BLaER1 (cell line): ENCODE data around the gene CAT.

Experiments used
- H3K27ac ChIP-seq: shearing (Covaris generic); formaldehyde crosslinking; 2 replicates; pipeline ENCODE4 v1.8.1; 2022
- H3K27me3 ChIP-seq: shearing (Covaris generic); formaldehyde crosslinking; 2 replicates; pipeline ENCODE4 v1.8.1; 2022
- H3K36me3 ChIP-seq: shearing (Covaris generic); formaldehyde crosslinking; 2 replicates; pipeline ENCODE4 v1.8.1; 2022
- H3K4me1 ChIP-seq: shearing (Covaris generic); formaldehyde crosslinking; 2 replicates; pipeline ENCODE4 v1.8.1; 2022
- H3K4me2 ChIP-seq: shearing (Covaris generic); formaldehyde crosslinking; 2 replicates; pipeline ENCODE4 v1.8.1; 2022
- H3K4me3 ChIP-seq: shearing (Covaris generic); formaldehyde crosslinking; 2 replicates; pipeline ENCODE4 v1.8.1; 2022
- H3K9ac ChIP-seq: shearing (Covaris generic); formaldehyde crosslinking; 2 replicates; pipeline ENCODE4 v1.8.1; 2022
- H3K9me3 ChIP-seq: shearing (Covaris generic); formaldehyde crosslinking; 2 replicates; pipeline ENCODE4 v1.8.1; 2022
- H4K20me1 ChIP-seq: shearing (Covaris generic); formaldehyde crosslinking; 2 replicates; pipeline ENCODE4 v1.8.1; 2022
- Cebpa-rat ChIP-seq: shearing (Covaris generic); IDR thresholded peaks from 2 replicates; pipeline ENCODE4 v1.8.1; 2022

CAT gene

DNA sequence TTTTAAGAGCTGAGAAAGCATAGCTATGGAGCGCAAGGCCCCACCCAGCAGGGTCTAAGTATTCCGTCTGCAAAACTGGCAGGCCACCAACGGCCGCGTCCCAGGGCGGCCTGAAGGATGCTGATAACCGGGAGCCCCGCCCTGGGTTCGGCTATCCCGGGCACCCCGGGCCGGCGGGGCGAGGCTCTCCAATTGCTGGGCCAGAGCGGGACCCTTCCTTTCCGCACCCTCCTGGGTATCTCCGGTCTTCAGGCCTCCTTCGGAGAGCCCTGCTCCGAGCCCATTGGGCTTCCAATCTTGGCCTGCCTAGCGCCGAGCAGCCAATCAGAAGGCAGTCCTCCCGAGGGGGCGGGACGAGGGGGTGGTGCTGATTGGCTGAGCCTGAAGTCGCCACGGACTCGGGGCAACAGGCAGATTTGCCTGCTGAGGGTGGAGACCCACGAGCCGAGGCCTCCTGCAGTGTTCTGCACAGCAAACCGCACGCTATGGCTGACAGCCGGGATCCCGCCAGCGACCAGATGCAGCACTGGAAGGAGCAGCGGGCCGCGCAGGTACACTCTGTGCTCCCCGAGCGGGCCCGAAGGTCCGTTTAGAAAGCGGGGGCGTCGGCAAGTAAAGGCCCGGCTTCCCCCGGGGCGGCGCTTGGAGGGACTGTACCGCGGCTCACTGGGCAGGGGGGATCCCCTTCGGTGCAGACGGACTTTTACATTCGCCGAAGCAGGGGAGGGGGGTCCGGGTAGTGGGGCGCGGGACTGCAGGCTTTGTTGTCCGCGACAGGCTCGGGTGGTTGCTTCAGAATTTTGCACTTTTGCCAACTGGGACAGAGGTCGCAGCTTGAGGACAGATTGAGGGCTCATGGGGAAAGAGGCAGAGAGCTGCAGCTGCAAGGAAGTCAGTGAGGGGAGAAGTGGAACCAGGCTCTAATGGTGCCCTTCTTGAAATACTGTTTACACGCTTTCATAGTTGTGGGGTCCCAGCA, at the start of gene CAT:
TSS of gene CAT (plus strand) at position 406 of the 979 bp plus-strand sequence. CDS start at position 486, 80 bp downstream.
- Histone ChIP-seq H3K4me3 (peak within 1 kb of the TSS; percentile 85), H4K20me1 (peaks cover 15% of the 10 kb centered on the region; the same call in 1 of the 2 replicates), H3K27ac (peak within 1 kb of the TSS; percentile 92), H3K9me3 (peaks cover 8% of the 10 kb centered on the region), H3K27me3 (no peaks in the 10 kb centered on the region), H3K36me3 (peaks cover 18% of the 10 kb centered on the region; the same call in 1 of the 2 replicates), H3K4me1 (peaks cover 39% of the 10 kb centered on the region), H3K9ac (peak within 1 kb of the TSS; percentile 91), H3K4me2 (peak within 1 kb of the TSS; percentile 88)
- no peak for TF ChIP-seq Cebpa-rat

DNA sequence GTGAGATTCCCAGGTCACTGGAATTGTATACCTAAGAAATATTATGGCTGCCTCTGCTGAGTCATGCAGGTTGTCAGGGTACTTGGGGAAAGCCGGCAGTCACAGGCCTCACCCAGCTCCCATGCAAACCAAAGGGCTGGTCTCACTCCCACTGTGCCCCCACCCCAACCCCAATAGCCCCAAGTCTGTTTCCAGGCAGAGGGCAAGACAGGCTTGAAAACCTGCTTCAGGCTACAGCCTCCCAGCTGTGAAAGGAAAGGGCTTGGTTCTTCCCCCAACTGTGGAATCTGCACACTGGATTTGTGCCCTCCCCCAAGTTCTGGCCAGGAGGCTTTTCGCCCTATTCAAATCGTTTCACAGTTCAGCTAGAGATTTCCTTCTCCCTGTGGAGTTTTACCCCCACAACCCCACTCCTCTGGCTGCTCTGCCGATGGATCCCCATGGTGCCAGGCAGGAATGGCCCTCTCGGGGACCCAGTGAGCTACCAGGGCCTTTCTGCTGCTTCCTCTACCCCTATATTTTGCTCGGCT, 43.9 kb upstream of the CAT start:
- no peaks in the 10 kb centered on the region for H3K36me3 ChIP-seq
- H3K9me3 ChIP-seq: peaks cover 28% of the 10 kb centered on the region
- no peak for TF ChIP-seq Cebpa-rat
- no peaks in the 10 kb centered on the region for H3K4me1 ChIP-seq
- H3K27ac ChIP-seq: no peak overlapping the region
- H3K27me3 ChIP-seq: no peaks in the 10 kb centered on the region
- no peak overlapping the region for H3K4me2 ChIP-seq
- H4K20me1 ChIP-seq: no peaks in the 10 kb centered on the region
- H3K4me3 ChIP-seq: no peak overlapping the region
- H3K9ac ChIP-seq: no peak overlapping the region

DNA sequence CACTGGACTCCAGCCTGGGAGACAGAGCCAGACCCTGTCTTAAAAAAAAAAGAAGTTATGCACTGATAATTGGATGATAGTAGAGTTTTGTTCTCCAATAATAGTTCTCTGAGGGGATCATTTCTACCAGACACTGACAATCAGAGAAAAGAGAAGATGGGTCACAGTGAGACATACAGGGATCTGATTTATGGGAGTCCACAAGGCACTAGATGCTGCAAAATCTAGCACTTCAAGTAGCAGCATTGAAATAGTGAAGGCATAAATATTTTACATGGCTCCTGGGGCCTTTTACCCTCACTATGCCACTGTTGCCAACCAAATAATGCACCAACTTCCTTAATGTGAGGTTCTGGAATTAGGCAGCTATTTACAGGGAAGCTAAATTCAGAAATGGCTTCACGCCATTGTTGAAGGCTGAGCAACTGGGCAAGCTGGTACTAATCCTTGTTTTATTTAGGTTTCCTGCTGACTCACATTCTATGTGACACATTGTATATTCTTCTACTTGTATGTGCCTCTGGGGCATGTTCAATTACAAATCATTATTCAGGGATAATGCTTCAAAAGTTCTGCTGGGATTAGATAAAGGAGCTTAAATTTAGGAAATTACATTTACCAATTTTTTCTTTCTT, 42.7 kb upstream of the CAT start:
- no peak overlapping the region for H3K9ac ChIP-seq
- no peak for TF ChIP-seq Cebpa-rat
- H3K27ac ChIP-seq: no peak overlapping the region
- no peak overlapping the region for H3K4me2 ChIP-seq
- H3K9me3 ChIP-seq: peaks cover 39% of the 10 kb centered on the region
- no peaks in the 10 kb centered on the region for H3K4me1 ChIP-seq
- no peaks in the 10 kb centered on the region for H3K27me3 ChIP-seq
- no peak overlapping the region for H3K4me3 ChIP-seq
- H3K36me3 ChIP-seq: no peaks in the 10 kb centered on the region
- no peaks in the 10 kb centered on the region for H4K20me1 ChIP-seq

DNA sequence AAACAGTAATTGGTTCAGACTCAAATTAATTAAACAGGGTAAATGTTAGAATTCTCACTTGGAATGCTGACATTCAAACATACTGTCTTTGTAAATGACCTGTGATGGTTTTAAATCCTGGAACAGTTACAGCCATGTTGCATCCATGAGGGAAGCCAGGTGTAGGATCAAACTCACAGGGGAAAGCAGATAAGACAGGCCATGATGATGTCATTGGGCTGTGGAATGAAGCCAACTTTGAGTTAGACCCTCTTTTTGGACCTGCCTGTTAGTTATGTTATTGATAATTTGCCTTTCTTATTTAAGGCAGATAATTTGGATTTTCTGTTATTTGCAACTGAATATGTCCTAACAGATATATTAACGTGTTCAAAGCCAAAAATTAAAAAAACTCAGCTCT, 41.6 kb upstream of the CAT start:
- no peak overlapping the region for H3K4me2 ChIP-seq
- H3K27ac ChIP-seq: no peak overlapping the region

DNA sequence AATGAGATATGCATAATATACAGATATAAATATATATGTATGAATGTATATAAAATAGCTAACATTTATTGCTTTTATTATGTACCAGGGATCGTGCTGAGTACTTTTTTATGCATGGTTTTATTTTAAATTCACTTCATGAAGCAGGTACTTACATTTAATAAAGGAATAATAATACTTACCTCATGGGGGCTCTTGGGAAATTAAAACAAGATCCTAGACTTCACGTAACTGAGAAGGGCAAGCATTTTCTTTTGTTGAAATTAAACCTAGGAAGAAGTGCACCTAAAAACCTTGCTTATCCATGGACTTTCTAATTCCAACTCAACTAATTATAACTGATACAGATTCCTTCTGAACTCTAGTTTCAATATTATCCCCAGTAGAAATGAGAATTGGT, 40.9 kb upstream of the CAT start:
- Histone ChIP-seq H3K27ac (no peak overlapping the region), H3K4me3 (no peak overlapping the region)

More for the DNA sequence above, 41.6 kb upstream of the CAT start:
- Histone ChIP-seq H3K36me3 (no peaks in the 10 kb centered on the region), H3K4me3 (no peak overlapping the region), H4K20me1 (no peaks in the 10 kb centered on the region), H3K9ac (no peak overlapping the region), H3K4me1 (no peaks in the 10 kb centered on the region), H3K27me3 (no peaks in the 10 kb centered on the region), H3K9me3 (peaks cover 39% of the 10 kb centered on the region)
- TF ChIP-seq Cebpa-rat: no peak

DNA sequence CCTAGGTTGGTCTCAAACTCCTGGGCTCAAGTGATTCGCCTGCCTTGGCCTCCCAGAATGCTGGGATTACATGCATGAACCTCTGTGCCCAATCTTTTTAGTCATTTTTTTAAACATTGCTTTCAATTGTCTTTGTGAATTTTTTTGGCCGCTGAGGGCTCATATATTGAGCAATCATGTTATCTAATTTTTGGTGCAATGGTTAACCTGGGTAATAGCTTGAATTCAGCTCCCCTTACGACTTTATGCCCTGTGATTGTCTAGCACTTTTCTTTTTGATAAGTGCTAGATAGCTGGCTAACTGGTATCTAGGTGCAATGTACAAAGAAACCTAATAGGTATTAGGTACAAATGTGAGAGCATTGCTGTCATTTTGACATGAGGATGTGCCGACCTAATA, 35.3 kb upstream of the CAT start:
- H3K4me1 ChIP-seq: no peaks in the 10 kb centered on the region
- H3K9me3 ChIP-seq: peaks cover 15% of the 10 kb centered on the region
- no peak overlapping the region for H3K9ac ChIP-seq
- no peak overlapping the region for H3K27ac ChIP-seq
- H4K20me1 ChIP-seq: no peaks in the 10 kb centered on the region
- H3K36me3 ChIP-seq: no peaks in the 10 kb centered on the region
- H3K27me3 ChIP-seq: no peaks in the 10 kb centered on the region
- no peak overlapping the region for H3K4me3 ChIP-seq
- no peak for TF ChIP-seq Cebpa-rat
- H3K4me2 ChIP-seq: no peak overlapping the region

More for the DNA sequence above, 40.9 kb upstream of the CAT start:
- Histone ChIP-seq H3K27me3 (no peaks in the 10 kb centered on the region), H3K4me1 (no peaks in the 10 kb centered on the region), H3K9ac (no peak overlapping the region), H4K20me1 (no peaks in the 10 kb centered on the region), H3K36me3 (no peaks in the 10 kb centered on the region), H3K9me3 (peaks cover 39% of the 10 kb centered on the region), H3K4me2 (no peak overlapping the region)
- no peak for TF ChIP-seq Cebpa-rat

DNA sequence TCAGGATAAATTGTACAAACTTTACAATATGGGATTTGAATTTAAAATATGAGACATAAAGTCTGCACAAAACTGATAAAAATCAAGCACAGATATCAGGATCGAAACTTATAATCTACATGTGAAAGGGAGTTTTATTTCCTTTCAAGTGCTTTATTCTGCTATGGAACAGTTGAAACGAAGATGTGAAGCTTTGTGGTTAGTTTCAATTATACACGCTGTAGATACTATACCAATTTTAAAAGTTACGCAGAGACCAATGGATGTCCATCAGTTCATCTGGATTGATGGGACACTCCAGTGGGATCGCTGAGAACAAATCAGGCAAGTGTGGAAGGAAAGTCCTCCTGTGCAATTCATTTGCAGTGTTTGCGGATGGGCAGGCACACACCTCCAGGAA, 34.5 kb upstream of the CAT start:
- H3K9ac ChIP-seq: no peak overlapping the region
- H3K27me3 ChIP-seq: no peaks in the 10 kb centered on the region
- no peaks in the 10 kb centered on the region for H3K36me3 ChIP-seq
- H3K4me3 ChIP-seq: no peak overlapping the region
- no peaks in the 10 kb centered on the region for H4K20me1 ChIP-seq
- peaks cover 15% of the 10 kb centered on the region for H3K9me3 ChIP-seq
- H3K27ac ChIP-seq: no peak overlapping the region
- no peak for TF ChIP-seq Cebpa-rat
- H3K4me1 ChIP-seq: no peaks in the 10 kb centered on the region
- no peak overlapping the region for H3K4me2 ChIP-seq

DNA sequence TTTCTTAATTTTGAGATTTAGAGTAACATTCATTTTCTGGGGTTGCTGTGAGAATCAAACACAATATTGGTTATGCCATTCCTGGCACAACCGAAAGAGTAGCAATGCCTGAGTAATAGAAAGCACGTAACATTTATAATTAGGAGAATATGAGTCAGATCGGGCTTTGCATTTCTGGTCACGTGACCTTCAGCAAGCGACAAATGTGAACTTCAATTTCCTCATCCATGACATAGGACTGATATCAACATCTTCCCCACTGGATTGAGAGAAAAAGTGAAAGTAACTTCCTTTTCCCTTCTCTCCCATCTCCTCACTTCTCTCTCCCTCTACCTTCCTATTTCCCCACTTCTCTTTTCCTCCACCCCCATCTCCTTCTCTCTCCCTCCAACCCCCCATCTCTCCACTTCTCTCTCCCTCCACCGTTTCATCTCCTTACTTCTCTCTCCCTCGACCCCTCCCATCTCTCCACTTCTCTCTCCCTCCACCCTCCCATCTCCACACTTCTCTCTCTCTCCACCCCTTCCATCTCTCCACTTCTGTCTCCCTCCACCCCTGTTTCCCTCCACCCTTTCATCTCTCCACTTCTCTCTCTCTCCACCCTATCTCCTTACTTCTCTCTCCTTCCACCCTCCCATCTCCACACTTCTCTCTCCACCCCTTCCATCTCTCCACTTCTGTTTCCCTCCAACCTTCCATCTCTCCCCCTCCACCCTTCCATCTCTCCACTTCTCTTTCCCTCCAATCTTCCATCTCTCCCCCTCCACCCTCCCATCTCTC, 33.5 kb upstream of the CAT start:
- peaks cover 7% of the 10 kb centered on the region for H3K9me3 ChIP-seq
- H4K20me1 ChIP-seq: no peaks in the 10 kb centered on the region
- H3K9ac ChIP-seq: no peak overlapping the region
- H3K4me1 ChIP-seq: no peaks in the 10 kb centered on the region
- no peaks in the 10 kb centered on the region for H3K36me3 ChIP-seq
- H3K27me3 ChIP-seq: no peaks in the 10 kb centered on the region
- H3K4me2 ChIP-seq: no peak overlapping the region
- no peak overlapping the region for H3K4me3 ChIP-seq
- TF ChIP-seq Cebpa-rat: no peak
- no peak overlapping the region for H3K27ac ChIP-seq

DNA sequence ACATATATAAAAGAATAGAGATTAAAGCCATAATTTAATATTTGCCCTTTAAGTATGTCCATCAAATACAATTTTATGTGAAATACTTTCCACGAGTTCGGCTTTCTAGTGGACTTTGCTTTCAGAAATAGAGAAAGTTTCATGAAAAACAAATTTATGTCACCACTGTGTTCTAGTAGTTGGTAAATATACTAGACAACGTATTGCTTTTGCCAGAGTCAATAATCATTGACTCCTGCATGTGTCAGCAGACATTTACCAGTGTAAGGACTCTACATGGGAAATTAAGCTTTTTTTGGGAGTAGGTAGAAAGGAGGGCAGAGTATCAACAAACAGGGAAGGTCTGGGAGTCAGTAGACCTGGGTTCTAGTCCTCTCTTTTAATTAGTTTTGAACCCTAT, 32.3 kb upstream of the CAT start:
- no peaks in the 10 kb centered on the region for H3K36me3 ChIP-seq
- no peak overlapping the region for H3K4me3 ChIP-seq
- H3K9me3 ChIP-seq: peaks cover 4% of the 10 kb centered on the region; the same call in 1 of the 2 replicates
- no peaks in the 10 kb centered on the region for H3K27me3 ChIP-seq
- H3K9ac ChIP-seq: no peak overlapping the region
- H3K4me1 ChIP-seq: no peaks in the 10 kb centered on the region
- no peak for TF ChIP-seq Cebpa-rat
- H3K27ac ChIP-seq: no peak overlapping the region
- H3K4me2 ChIP-seq: no peak overlapping the region
- H4K20me1 ChIP-seq: no peaks in the 10 kb centered on the region
